Epithelial cell of prostate (primary cell): ENCODE results near the gene PPIF.

Experiments
- DNase-seq: peaks from one replicate; pipeline ENCODE4 v3.0.0-alpha.2; 2011; ENCODE audit warnings: low read depth, low spot score
- H3K27ac ChIP-seq: fragments of 450-650 bp; 2 replicates; pipeline ENCODE4 v1.5.1; 2017; ENCODE audit warnings: mild to moderate bottlenecking

Gene PPIF

DNA sequence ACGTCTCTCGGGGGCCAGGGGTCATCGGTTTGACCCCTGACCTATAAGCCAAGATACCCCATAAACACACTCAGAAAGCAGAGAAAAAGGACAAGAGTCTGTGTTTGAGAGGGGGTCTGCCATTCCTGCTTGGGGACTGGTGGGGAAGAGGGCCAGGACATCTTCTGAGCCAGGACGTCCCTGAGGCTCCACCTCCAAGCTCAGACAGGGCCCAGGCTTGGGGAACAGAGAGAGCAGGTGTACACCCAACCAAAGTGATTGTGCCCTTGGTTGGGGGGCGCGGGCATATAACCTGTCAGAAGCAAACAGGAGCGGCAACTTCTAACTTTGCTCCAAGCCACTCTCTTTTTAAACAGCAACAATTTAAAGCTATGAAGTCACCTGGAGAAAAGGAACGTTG is 33.9 kb upstream of the PPIF start:
- H3K27ac ChIP-seq, result no peak overlapping the region
- DNase-seq, result no peak

DNA sequence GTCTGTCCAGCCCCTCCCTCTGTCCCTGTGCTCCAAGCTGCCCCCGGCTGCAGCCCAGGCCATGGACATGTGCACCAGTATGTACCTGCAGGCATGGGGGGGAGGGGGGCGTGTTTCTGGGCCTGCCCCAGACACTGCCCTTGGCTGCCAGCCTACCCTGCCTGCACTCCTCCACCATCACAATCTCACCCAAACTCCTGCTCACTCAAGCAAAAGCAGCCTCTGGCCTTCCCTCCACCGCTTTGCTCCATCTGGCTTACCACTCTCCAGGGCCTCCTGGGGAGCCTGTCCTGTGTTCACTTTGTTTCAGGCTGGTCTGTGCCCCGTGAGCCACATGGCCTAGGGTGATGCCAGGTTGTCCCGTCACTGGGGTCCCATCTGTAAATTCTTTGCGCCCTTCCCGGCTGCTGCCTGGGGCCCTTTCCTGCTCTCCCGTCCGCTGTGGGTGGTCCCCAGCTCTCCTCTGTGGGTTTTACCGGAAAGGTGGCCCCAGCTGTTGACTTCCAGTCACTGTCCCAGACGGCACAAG is 33.3 kb upstream of the PPIF start:
- no peak overlapping the region for H3K27ac ChIP-seq
- DNase-seq, result no peak

DNA sequence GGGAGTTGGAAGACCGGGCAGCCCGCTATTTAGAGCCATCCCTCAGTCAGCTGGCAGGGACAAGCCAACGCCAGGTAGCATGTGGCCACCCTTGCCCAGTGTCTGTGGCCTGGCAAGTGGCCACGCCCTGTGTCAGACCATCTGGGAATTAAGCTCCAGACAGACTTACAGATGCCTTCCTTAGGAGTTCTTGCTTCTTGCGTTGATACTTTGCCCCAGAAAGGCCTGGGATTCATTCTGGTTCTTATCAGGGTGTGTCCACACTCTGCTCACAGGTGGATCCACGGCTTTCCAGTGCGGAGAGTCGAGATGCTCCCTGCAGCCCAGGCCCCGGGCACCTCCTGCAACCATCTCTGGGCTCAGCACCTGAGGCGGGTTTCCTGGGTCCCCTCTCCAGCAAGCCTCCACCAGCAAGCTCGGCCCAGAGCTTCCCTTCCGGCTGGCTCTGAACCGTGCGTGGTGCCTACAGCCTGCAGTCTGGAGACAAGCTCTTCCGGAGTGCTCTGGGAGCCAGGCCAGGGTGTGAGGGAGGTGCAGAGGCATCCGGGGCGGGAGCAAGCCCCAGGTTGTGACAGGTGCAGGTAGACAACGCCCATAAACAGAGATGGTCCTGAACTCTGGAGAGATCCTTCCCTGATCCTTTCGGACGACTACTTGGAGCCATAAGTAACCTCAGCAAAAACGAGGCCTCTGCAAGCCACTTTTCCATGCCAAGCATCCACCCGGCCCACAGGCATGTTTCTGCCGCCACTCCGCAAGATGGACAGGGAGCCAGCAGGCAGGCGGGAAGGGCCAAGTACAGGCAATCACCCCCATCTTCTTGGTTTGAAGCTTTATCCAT is 32.3 kb upstream of the PPIF start:
- DNase-seq, result no peak
- no peak overlapping the region for H3K27ac ChIP-seq

DNA sequence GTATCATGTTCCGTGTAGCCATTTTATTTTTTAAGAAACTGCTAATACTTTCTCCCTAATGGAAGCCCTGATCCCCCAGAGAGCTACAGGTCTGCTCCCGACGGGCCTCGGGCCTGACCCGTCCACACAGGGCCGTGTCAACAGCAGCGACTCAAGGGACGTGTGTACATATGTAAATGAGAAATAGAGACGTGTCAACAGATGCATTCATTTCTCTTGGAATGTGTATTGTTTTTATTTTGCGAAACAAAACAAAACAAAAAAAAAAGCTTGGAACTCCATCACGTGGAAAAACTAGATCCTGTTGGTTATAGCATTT is 31.7 kb upstream of the PPIF start:
- no peak overlapping the region for H3K27ac ChIP-seq
- no peak for DNase-seq

DNA sequence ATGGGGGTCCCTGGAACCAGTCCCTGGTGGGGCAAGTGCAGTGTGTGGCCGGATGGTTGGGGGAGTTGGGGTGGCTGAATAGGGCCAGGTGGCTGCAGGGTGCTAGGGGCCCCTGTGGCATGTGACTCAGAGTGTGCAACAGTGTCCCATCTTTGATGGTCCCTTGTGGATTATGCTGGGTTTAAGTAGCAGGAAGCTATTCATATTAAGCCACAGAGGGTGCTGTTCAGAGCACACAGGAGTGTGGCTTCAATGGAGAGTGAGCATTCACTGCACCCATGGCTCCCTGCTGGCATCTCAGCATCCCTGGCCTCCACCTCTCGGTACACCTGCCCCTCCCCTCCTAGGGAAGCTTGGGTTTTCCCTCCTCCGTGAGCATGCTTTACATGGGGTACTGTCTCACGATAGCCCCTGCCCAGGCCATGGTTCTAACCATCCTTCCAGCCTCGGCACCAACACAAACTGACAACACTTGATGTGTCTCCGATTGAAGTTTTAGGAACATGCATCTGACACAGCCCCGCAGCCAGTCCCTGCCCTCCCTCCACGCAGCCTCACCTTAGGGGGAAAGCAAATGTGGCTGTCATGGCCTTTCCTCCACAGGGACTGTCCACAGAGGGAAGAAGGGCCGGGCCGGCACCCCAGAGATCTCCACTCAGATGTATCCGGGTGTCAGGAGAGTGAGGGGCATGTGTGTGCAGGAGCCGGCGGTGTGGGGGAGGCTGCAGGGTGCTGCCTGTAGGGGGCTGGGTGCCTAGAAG is 30.4 kb upstream of the PPIF start:
- no peak for DNase-seq
- H3K27ac ChIP-seq, result peak overlapping the region; percentile 63

- no peak for DNase-seq
- H3K27ac ChIP-seq, result peak overlapping the region; percentile 63
Observed at GRCh38 chr10:79318369-79318768, 28.9 kb upstream of the PPIF start.

DNA sequence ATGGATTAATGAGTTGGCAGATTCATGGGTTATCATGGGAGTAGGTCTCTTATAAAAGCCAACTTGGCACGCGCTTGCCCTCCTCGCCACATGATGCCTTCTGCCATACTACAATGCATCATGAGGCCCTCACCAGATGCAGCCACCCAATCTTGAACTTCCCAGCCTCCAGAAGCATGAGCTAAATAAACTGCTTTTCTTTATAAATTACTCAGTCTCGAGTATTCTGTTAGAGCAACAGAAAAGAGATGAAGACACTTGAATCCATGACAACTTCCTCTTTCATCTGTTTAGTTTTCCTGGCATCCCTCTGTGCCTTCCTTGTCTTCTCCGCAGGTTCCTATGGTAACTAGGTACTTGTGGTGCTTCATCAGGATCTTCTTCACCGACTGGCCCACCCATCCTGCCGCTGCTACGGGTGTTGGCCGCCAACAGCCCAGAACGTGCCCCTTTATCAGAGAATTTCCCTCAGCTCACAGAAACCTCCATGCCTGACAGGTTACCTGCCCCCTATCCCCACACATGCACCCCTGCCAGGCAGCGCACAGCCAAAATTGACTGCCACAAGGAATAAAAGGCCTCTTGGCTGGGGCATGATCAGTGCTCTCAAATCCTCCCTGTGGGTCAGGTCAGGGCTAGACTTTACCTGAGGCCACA is 28.0 kb upstream of the PPIF start:
- no peak for DNase-seq
- H3K27ac ChIP-seq, result no peak overlapping the region

DNA sequence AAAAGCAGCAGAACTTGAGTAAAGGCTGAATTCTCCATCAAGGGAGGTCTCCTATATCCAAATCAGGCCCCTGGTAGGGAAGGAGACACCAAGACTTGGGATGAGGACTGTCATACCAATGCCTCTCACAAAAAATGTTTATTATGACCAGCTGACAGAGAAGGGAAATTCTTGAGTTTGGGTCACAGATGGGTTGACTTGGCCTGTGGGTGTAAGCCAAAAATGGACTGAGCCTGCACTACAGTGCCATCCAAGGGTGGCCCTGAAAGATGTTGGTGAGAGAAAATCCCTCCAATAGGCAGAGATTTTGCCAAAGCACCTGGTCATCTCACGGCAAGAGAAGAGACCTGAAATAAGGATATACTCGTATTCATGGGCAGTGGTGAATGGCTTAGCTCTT is 27.0 kb upstream of the PPIF start:
- peak overlapping the region; percentile 86 for H3K27ac ChIP-seq
- DNase-seq, result no peak

GRCh38 chr10:79320820-79321493 is 26.3 kb upstream of the PPIF start:
- DNase-seq, result peak; percentile 98
- H3K27ac ChIP-seq, result peak overlapping the region; percentile 86

DNA sequence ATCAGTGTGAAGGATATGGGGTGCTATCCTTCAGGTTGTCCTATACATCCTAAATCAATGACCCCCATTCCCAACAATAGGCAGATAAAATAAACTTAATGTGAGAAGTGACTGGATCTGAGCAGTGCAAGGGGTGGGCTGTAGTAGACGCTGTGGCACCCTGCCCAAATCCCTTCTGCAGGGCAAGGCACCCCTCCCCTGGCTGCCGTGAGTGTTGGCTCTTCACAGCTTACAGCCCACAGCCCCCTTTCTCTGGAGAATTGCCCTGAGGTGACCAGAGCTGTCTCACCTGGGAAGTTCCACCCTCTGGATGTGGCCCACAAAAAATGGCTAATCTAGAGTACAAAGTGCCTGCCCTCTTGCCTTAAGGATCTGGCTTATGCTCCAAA is 25.8 kb upstream of the PPIF start:
- DNase-seq, result no peak
- H3K27ac ChIP-seq, result peak overlapping the region; percentile 86

GRCh38 chr10:79321951-79322350 is 25.3 kb upstream of the PPIF start:
- peak overlapping the region; percentile 86 for H3K27ac ChIP-seq
- DNase-seq, result no peak

DNA sequence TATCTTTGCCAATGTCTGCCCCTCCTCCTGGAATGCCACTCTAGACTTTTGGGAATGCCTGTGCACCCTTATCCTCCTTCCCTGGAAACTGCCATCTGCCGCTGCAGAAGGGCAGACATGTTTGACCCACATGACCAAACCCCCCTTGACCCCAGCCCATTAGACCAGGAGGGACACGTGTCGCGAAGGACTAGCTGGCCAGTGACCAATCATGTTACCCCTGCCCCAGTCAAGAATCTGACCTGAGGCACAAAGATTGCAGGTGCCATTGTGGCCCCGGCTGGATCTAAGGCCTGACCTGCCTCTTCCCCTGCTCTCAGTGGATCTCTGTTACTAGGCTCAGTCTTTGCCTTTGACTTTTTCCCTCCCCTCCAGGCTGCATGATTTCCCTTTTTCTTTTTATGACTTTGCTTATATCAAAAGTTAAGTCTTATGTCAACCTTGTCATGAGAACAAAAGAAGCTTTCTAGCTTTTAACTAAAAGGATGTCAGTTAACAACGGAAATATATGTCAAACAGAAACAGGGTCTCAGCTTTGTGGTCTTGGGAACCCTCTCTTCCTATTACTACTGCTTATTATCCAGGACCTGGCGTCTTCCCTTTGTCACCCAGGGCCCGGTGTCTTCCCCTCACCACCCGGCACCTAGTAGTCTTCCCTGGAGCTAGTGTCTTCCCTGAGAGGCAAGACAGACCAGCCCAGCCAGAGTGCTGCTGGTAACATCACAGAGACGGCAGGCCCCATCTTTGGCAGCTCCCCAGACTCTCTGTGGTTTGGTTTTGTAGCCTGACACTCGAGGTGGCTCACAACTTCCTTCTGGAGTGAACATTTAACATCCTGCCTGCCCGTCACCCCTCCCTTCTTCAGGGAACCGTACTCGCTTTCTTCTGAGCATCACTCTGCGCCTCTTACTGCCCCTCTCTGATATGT is 24.4 kb upstream of the PPIF start:
- peak overlapping the region; percentile 86 for H3K27ac ChIP-seq
- DNase-seq, result peak; percentile 49

DNA sequence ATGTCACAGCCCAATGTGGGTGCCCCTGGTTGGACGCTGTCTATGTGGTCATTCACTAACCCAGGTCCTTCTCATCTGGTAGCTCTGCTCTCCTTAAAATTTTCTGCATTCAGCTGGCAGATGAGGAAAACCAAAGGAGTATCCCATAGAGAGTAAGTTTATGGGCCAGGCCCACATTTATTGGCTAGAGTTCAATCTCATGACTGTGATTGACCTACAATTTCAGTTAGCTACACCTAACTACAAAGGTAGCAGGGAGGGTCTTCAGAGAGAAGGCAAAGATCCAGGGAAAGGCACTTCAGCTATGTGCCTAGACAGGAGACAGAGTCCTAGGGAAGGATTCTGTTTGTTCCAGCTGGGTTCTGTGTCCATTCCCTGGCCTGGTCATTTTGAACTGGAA is 23.7 kb upstream of the PPIF start:
- DNase-seq, result no peak
- H3K27ac ChIP-seq, result peak overlapping the region; percentile 86

- no peak overlapping the region for H3K27ac ChIP-seq
- no peak for DNase-seq
Observed at GRCh38 chr10:79324032-79324695, 23.1 kb upstream of the PPIF start.

- DNase-seq, result no peak
- H3K27ac ChIP-seq, result no peak overlapping the region
Observed at GRCh38 chr10:79326361-79327089, 20.7 kb upstream of the PPIF start.

DNA sequence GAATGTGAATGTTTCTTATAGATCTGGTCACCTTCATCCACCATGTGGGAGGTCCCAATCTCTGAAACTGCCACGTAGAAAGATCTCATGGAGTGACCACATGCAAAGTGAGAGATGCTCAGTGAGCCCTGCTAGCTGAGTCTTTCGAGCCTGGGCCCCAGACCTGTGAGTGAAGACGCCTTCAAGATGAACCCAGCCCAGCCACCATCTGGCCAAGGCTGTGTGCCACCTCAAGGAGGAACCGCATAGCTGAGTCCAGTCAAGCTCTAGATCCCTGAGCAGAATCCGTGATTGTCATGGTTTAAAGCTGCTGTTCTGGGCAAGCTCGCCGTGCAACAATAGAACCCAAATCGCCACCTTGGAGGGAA is 20.2 kb upstream of the PPIF start:
- no peak for DNase-seq
- no peak overlapping the region for H3K27ac ChIP-seq

- peak overlapping the region; percentile 97 for H3K27ac ChIP-seq
- DNase-seq, result no peak
Observed at GRCh38 chr10:79328147-79328701, 19.0 kb upstream of the PPIF start.
